SK-N-SH (cell line): ENCODE results near the gene GPRC5B. TPM values are rescaled to one million over a fixed set of nuclear protein-coding genes. Genes with fewer than 3 reads are reported as not detected.

Experiments
- CTCF ChIA-PET: fragments of 300-600, 350-600 bp; formaldehyde crosslinking; extraction: SDS; loops from one replicate; lab custom pipeline; 2021; lab: Yijun Ruan, JAX
- POLR2A ChIA-PET: fragments of 350-600 bp; sonication (Branson Sonifier 250); formaldehyde crosslinking; extraction: SDS; loops from one replicate; lab custom pipeline; 2020; ENCODE audit warnings: antibody characterized with exemption, inconsistent platforms; lab: Yijun Ruan, JAX
- DNase-seq: peaks from one replicate; pipeline ENCODE4 v3.0.0; 2012
- H2AFZ ChIP-seq: fragments of 200-600 bp; sonication (generic); 2 replicates; pipeline ENCODE4 v1.8.1; 2016; ENCODE audit warnings: antibody characterized with exemption, mild to moderate bottlenecking, low read depth
- H3F3A ChIP-seq: fragments of 200-600 bp; sonication (generic); replicated peaks from 2 replicates; pipeline ENCODE3; 2016; ENCODE audit warnings: antibody characterized with exemption, mild to moderate bottlenecking; ENCODE audit not compliant: insufficient read depth
- H3K27ac ChIP-seq, 2 experiments: fragments of 200-500 bp in 1 of 2; fragments of 200-600 bp in 1 of 2; sonication (Bioruptor generic) in 1 of 2; sonication (generic), shearing (Covaris generic) in 1 of 2; 2 replicates each; pipeline versions ENCODE4 v1.5.1 to v1.6.1; 2014 to 2016; ENCODE audit warnings: low read depth in 2 of 2, inconsistent platforms in 1 of 2, low read length in 1 of 2, mild to moderate bottlenecking in 1 of 2, mixed read lengths in 1 of 2
- H3K27me3 ChIP-seq: fragments of 200-600 bp; sonication (generic), shearing (Covaris generic); 2 replicates; pipeline ENCODE4 v1.6.1; 2016; ENCODE audit warnings: mixed run types; ENCODE audit not compliant: insufficient read depth
- H3K36me3 ChIP-seq, 2 experiments: fragments of 200-500 bp in 1 of 2; fragments of 200-600 bp in 1 of 2; sonication (Bioruptor generic) in 1 of 2; sonication (generic) in 1 of 2; replicated peaks in 1 of 2; 2 replicates each; pipeline versions ENCODE3 to v1.5.1; 2014 to 2016; ENCODE audit warnings: low read length in 1 of 2, mild to moderate bottlenecking in 1 of 2; ENCODE audit not compliant: insufficient read depth in 2 of 2, control insufficient read depth in 1 of 2
- H3K4me1 ChIP-seq, 2 experiments: fragments of 200-500 bp in 1 of 2; fragments of 200-600 bp in 1 of 2; sonication (Bioruptor generic) in 1 of 2; sonication (generic), shearing (Covaris generic) in 1 of 2; 2 replicates each; pipeline versions ENCODE4 v1.5.1 to v1.6.1; 2014 to 2016; ENCODE audit warnings: low read depth in 1 of 2, low read length in 1 of 2, mixed run types in 1 of 2; ENCODE audit not compliant: insufficient read depth in 2 of 2, control insufficient read depth in 1 of 2
- H3K4me2 ChIP-seq: fragments of 200-600 bp; sonication (generic), shearing (Covaris generic); 2 replicates; pipeline ENCODE4 v1.6.1; 2017; ENCODE audit warnings: mixed run types
- H3K4me3 ChIP-seq, 2 experiments: fragments of 200-500 bp in 1 of 2; fragments of 200-600 bp in 1 of 2; sonication (Bioruptor generic) in 1 of 2; sonication (generic), shearing (Covaris generic) in 1 of 2; 2 replicates each; pipeline versions ENCODE4 v1.5.1 to v1.8.1; 2014 to 2016; ENCODE audit warnings: low read depth in 2 of 2, inconsistent platforms in 1 of 2, low read length in 1 of 2, mild to moderate bottlenecking in 1 of 2, mixed read lengths in 1 of 2, moderate library complexity in 1 of 2
- H3K79me2 ChIP-seq: fragments of 200-600 bp; sonication (generic); 2 replicates; pipeline ENCODE4 v1.8.1; 2017; ENCODE audit warnings: mild to moderate bottlenecking; ENCODE audit not compliant: insufficient read depth
- H3K9ac ChIP-seq: fragments of 200-600 bp; sonication (generic); 2 replicates; pipeline ENCODE4 v1.6.1; 2017; ENCODE audit warnings: mixed run types
- H3K9me2 ChIP-seq: fragments of 200-600 bp; sonication (generic); 2 replicates; pipeline ENCODE4 v1.6.1; 2017; ENCODE audit warnings: mixed run types
- H3K9me3 ChIP-seq: fragments of 200-600 bp; sonication (generic); 2 replicates; pipeline ENCODE4 v1.6.1; 2017; ENCODE audit warnings: mixed run types, mild to moderate bottlenecking, moderate library complexity
- H4K20me1 ChIP-seq: fragments of 200-600 bp; sonication (generic); 2 replicates; pipeline ENCODE4 v1.6.1; 2017; ENCODE audit warnings: mild to moderate bottlenecking, mixed run types; ENCODE audit not compliant: insufficient read depth
- CHD2 ChIP-seq: fragments of 150-350 bp; IDR thresholded peaks from 2 replicates; pipeline ENCODE4 v1.6.1; 2018; ENCODE audit warnings: low read length; ENCODE audit not compliant: partially characterized antibody
- ELF1 ChIP-seq: IDR thresholded peaks from 2 replicates; pipeline ENCODE4 v1.4.0; 2012
- EZH2phosphoT487 ChIP-seq: fragments of 200-600 bp; sonication (generic); IDR thresholded peaks from 2 replicates; pipeline ENCODE4 v1.6.1; 2017; ENCODE audit warnings: low read depth, mixed run types, mild to moderate bottlenecking, antibody characterized with exemption, moderate library complexity, borderline replicate concordance
- FOSL2 ChIP-seq: IDR thresholded peaks from 2 replicates; pipeline ENCODE4 v1.4.0; 2012; ENCODE audit warnings: low read depth, mild to moderate bottlenecking, moderate library complexity, borderline replicate concordance
- FOXJ3 ChIP-seq: sonication (generic); formaldehyde crosslinking; IDR thresholded peaks from 2 replicates; pipeline ENCODE4 v1.5.1; 2020; ENCODE audit warnings: mild to moderate bottlenecking, missing genetic modification reagents
- FOXM1 ChIP-seq: IDR thresholded peaks from 2 replicates; pipeline ENCODE4 v1.4.0; 2012; ENCODE audit warnings: low read depth, mild to moderate bottlenecking
- GATA2 ChIP-seq: sonication (generic); formaldehyde crosslinking; IDR thresholded peaks from 2 replicates; pipeline ENCODE4 v1.5.0; 2020; ENCODE audit warnings: mild to moderate bottlenecking, missing genetic modification reagents
- JUND ChIP-seq: IDR thresholded peaks from 2 replicates; pipeline ENCODE4 v1.4.0; 2012
- NFIC ChIP-seq: IDR thresholded peaks from 2 replicates; pipeline ENCODE4 v1.4.0; 2012; ENCODE audit warnings: borderline replicate concordance
- POLR2AphosphoS5 ChIP-seq: IDR thresholded peaks from 2 replicates; pipeline ENCODE4 v1.6.1; 2012; ENCODE audit warnings: low read depth, low read length
- RAD21 ChIP-seq: IDR thresholded peaks from 2 replicates; pipeline ENCODE4 v1.6.1; 2012; ENCODE audit warnings: mild to moderate bottlenecking, low read length
- RCOR1 ChIP-seq: fragments of 150-350 bp; IDR thresholded peaks from 2 replicates; pipeline ENCODE4 v1.6.1; 2017; ENCODE audit warnings: antibody characterized with exemption, low read length
- REST ChIP-seq: IDR thresholded peaks from 2 replicates; pipeline ENCODE4 v1.6.1; 2012; ENCODE audit warnings: mild to moderate bottlenecking, low read depth, low read length, moderate library complexity
- RFX5 ChIP-seq: IDR thresholded peaks from 2 replicates; pipeline ENCODE4 v1.6.1; 2012; ENCODE audit warnings: mild to moderate bottlenecking, improper control_type of control experiment, low read length
- RXRA ChIP-seq: IDR thresholded peaks from 2 replicates; pipeline ENCODE4 v1.4.0; 2012; ENCODE audit warnings: low read depth, mild to moderate bottlenecking, borderline replicate concordance
- SMC3 ChIP-seq: IDR thresholded peaks from 2 replicates; pipeline ENCODE4 v1.6.1; 2012; ENCODE audit warnings: low read depth, low read length, improper control_type of control experiment
- TCF12 ChIP-seq: IDR thresholded peaks from 2 replicates; pipeline ENCODE4 v1.4.0; 2012
- USF2 ChIP-seq: fragments of 150-350 bp; IDR thresholded peaks from 2 replicates; pipeline ENCODE4 v1.6.1; 2017; ENCODE audit warnings: antibody characterized with exemption, low read length, low read depth, borderline replicate concordance
- YY1 ChIP-seq: IDR thresholded peaks from 2 replicates; pipeline ENCODE4 v1.4.0; 2012; ENCODE audit warnings: low read depth, mild to moderate bottlenecking
- ZBTB33 ChIP-seq: IDR thresholded peaks from 2 replicates; pipeline ENCODE4 v1.4.0; 2012; ENCODE audit warnings: low read depth, borderline replicate concordance
- whole genome bisulfite sequencing: methylation state at CpG from one replicate; pipeline ENCODE4 v1.1.6; 2017; ENCODE audit warnings: low lambda C conversion rate; 5-methylcytosine and 5-hydroxymethylcytosine counted together
- polyA plus RNA-seq, 3 experiments: library from polyadenylated mRNA; depleted of rRNA; stranded (reverse); fragments of >200 nt; gene quantifications; 2 replicates each; pipeline ENCODE4 v1.2.3, GENCODE V29; 2012

The GPRC5B gene
- polyA plus RNA-seq, 1 of the 3 experiments (the other 2 are of a cell fraction), result 1.1 TPM

DNA sequence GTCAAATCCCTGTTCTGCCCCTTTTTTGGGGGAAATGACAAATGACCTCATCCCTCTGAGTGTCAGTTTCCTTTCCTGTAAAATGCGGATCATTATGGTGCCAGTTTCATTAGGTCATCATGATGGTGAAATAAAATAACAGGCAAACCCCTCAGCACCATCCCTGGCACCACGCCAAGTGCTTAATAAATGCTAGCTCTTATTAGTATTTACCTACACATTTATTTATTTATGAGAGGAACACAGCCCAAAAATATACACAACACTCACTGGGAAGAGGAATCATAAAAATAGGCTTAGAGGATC, 28.6 kb upstream of the GPRC5B start:
- CTCF ChIA-PET, result interaction anchor here (8.7 to 17.2 kb wide), 2 partner anchors 383 to 469 kb away, joined by 184 to 473 read pairs; no protein-coding TSS in a partner anchor
- no peak for DNase-seq
- H3K27ac ChIP-seq, result no peak overlapping the region

More for the DNA sequence above, 28.6 kb upstream of the GPRC5B start:
- Histone ChIP-seq H3K4me1 (no peaks in the 10 kb centered on the region), H3K4me3 (no peak overlapping the region), H3K36me3 (no peaks in the 10 kb centered on the region), H3F3A (no peaks in the 10 kb centered on the region), H3K9ac (no peak overlapping the region), H3K27me3 (no peaks in the 10 kb centered on the region), H3K9me3 (no peaks in the 10 kb centered on the region), H3K4me2 (no peak overlapping the region), H2AFZ (no peak overlapping the region), H4K20me1 (no peaks in the 10 kb centered on the region), H3K9me2 (no peaks in the 10 kb centered on the region), H3K79me2 (no peaks in the 10 kb centered on the region)
- TF ChIP-seq TCF12 (no peak), GATA2 (no peak), ZBTB33 (no peak), FOSL2 (no peak), RFX5 (no peak), ELF1 (no peak), FOXM1 (no peak), USF2 (no peak), POLR2AphosphoS5 (no peak), REST (no peak), RAD21 (no peak), SMC3 (no peak), EZH2phosphoT487 (no peak), YY1 (no peak), RCOR1 (no peak), JUND (no peak), NFIC (no peak), CHD2 (no peak), FOXJ3 (no peak), RXRA (no peak)
- POLR2A ChIA-PET, result no interaction called here
- 34% methylated on average over 2 of the region's 2 CpGs for WGBS
